Endometrial microvascular endothelial cells (primary cell): ENCODE results near the gene WDR37. TPM values are rescaled to one million over a fixed set of nuclear protein-coding genes. Genes with fewer than 3 reads are reported as not detected.

Source experiments
- in situ Hi-C: cut with HindIII; loops from 2 replicates; pipeline ENCODE4 v1.10.0; 2017; ENCODE audit warnings: low sequenced_read_pairs, low pct_unique_long_range_greater_than_20kb; ENCODE audit errors: inconsistent ontology term
- total RNA-seq: library from RNA; depleted of rRNA; stranded (reverse); fragments of >200 nt; gene quantifications from one replicate; pipeline ENCODE4 v1.2.3, GENCODE V29; 2015; ENCODE audit errors: inconsistent ontology term

The WDR37 gene
- total RNA-seq, 1 donor from 2014 or later = 8.6 TPM

DNA sequence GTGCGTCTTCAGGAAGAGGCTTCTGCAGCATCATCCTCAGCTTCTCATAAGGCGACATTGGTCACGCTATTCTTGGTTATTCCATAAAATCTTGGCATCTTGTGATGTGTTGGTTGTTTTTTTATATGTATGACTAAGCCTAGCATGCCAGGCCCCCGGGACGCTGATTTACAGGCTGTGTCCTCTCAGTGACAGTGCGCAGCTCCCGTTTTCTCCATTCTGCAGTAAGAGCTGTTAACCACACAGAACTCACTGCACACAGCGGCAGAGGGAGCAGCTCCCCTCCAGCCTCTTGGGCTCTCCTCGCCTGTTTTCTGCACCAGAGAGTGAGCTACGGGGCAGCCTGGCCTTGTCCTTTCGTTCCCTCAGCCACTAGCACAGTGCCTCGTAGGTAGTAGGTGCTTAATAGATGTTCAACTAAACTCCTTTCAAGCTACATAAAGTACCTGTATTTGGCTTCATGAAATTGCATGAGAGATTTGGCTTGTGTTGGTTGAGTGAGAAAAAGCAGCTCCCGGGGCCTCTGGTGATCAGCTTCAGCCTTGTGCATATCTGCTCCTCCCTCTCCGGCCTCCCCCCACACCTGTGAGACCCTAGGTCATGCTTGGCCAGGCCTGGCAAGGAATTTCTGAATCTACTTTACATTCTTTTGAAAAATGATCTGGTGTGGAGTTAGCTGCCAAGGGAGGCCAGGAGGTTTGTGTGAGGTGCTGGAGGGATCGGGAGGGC is 116.2 kb downstream of the WDR37 start:
- in situ Hi-C loops = no loop called here

- in situ Hi-C loops = no loop called here
Measured at GRCh38 chr10:1173091-1173490, 116.9 kb downstream of the WDR37 start.

- in situ Hi-C loops = no loop called here
Measured at GRCh38 chr10:1174022-1174421, 117.8 kb downstream of the WDR37 start.

DNA sequence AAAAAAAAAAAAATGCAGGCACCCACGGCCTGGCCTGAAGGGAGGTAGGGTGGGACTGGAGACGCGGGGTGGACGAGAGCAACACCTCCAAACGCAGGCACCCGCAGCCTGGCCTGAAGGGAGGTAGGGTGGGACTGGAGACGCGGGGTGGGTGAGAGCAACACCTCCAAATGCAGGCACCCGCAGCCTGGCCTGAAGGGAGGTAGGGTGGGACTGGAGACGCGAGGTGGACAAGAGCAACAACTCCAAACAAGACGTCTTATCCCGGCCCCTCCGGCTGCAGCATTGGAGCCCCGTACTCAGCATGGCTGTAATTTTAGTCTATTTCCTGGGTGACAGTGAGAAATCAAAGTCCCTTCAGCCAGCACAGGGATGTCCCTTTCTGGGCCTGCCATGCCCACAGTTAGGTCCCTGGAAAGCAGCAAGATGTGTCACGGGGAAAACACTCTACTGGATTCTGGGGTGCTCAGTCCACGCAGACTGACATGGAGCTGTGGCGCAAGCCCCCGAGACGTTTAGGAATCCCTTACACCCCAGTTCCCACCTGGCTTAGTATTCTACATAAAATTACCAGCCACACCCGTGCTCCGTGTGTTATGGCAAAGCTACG is 119.9 kb downstream of the WDR37 start:
- in situ Hi-C loops = no loop called here

DNA sequence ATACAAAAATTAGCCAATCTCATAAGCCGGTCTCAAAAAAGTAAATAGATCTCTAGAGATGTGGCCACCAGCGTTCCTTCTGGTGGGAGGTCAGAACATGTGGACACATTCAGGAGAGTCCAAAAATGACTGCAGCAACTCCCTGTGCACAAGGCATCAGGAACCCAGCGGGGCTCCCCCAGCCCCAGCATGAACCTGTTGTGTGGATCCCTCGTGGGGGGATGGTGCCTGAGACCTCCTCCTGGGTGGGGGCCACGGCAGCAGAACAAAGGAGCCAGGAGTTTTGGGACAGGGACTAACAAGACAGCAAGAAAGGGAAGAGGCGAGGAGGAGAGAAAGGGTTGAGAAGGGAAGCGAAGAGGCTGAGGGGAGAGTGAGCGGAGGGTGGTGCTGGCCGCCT is 121.8 kb downstream of the WDR37 start:
- in situ Hi-C loops = no loop called here

DNA sequence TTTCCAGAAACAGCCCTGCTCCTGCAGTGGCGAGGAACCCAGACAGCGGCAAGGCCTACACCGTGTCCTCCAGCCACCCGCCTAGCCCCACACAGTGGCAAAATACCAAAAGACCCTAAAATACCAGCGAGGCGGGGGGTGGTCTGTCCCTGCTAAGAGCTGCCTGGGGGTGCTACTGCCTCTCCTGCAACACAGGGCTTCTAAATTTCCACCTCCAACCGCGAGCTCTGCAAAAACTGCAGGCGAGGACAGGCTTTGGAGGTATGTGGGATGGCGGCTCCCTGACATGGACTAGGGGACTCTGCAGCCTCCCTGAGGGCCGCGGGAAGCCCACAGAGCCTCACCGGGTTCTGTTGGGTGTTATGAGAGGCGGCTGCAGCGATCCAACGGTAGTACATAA is 122.3 kb downstream of the WDR37 start:
- in situ Hi-C loops = no loop called here

GRCh38 chr10:1179346-1180070 is 123.3 kb downstream of the WDR37 start:
- in situ Hi-C loops = no loop called here

- in situ Hi-C loops = no loop called here
Measured at GRCh38 chr10:1180071-1180730, 124.0 kb downstream of the WDR37 start.

- in situ Hi-C loops = no loop called here
Measured at GRCh38 chr10:1180836-1181235, 124.7 kb downstream of the WDR37 start.

Other genes starting within 250 kb of the WDR37 start
- gene LARP4B, start 124.7 kb upstream of the WDR37 start, total RNA-seq = 31.8 TPM
- gene GTPBP4, start 68.0 kb upstream of the WDR37 start, total RNA-seq = 24.8 TPM
- gene IDI2, start 30.5 kb upstream of the WDR37 start, total RNA-seq = not detected
- gene IDI1, start 7.3 kb upstream of the WDR37 start, total RNA-seq = 34.8 TPM